ENCODE data around the gene NIPAL3. TPM values are rescaled to one million over a fixed set of nuclear protein-coding genes. Genes with fewer than 3 reads are reported as not detected.

NIPAL3 gene
- total RNA-seq, 4 donors from 2014 or later, result 25.0 to 36.5 (median 31.3) TPM

DNA sequence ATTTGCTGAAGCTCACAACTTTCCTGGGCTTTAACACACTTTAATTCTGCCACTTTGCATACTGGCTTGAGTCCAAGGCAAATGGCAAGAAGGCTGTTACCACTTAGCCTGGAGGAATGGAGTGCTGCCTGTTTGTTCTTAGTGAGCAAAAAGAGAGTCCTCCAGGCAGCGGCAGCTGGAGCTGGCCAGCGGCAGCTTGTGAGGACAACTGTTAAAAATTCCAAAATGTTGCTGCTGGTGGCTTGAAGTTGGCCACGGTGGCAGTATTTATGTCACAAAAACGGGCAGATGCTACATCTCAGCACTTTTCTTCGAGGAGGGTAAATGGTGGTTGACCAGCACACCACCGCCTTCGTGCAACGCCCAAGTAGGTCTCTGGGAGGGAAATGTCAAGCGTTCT, 29.4 kb upstream of the NIPAL3 start:
- DNase-seq, result no peak
- Histone ChIP-seq H3K9me3 (no peaks in the 10 kb centered on the region), H3K27me3 (no peaks in the 10 kb centered on the region), H3K27ac (peak overlapping the region; percentile 82 to 90 (median 84)), H3K4me3 (no peak overlapping the region), H3K4me1 (peaks cover 17 to 99% (median 41%) of the 10 kb centered on the region in 3 donors), H3K36me3 (peaks cover 0 to 7% (median 0%) of the 10 kb centered on the region in 3 donors)
- 46 to 52% methylated on average over 3 to 9 of the region's 9 CpGs for WGBS, 2 donors
- TF ChIP-seq POLR2A (IDR thresholded peaks at IDR 0.05) (no peak), CTCF (IDR thresholded peaks at IDR 0.05) (no peak)
- intact Hi-C loops (cut with DNase I), result no loop called here

- intact Hi-C loops (cut with DNase I), result no loop called here
- Histone ChIP-seq H3K4me3 (no peak overlapping the region), H3K9me3 (no peaks in the 10 kb centered on the region), H3K36me3 (peaks cover 0 to 7% (median 0%) of the 10 kb centered on the region in 3 donors), H3K4me1 (peaks cover 13 to 99% (median 42%) of the 10 kb centered on the region in 3 donors), H3K27me3 (no peaks in the 10 kb centered on the region), H3K27ac (peak overlapping the region in 2 of 4 donors; percentile 86 to 90)
- no peak for DNase-seq
- 87 to 93% methylated on average over 6 to 11 of the region's 11 CpGs for WGBS, 2 donors
- TF ChIP-seq CTCF (IDR thresholded peaks at IDR 0.05) (no peak), POLR2A (IDR thresholded peaks at IDR 0.05) (no peak)
Observed at GRCh38 chr1:24386931-24387330, 28.7 kb upstream of the NIPAL3 start.

DNA sequence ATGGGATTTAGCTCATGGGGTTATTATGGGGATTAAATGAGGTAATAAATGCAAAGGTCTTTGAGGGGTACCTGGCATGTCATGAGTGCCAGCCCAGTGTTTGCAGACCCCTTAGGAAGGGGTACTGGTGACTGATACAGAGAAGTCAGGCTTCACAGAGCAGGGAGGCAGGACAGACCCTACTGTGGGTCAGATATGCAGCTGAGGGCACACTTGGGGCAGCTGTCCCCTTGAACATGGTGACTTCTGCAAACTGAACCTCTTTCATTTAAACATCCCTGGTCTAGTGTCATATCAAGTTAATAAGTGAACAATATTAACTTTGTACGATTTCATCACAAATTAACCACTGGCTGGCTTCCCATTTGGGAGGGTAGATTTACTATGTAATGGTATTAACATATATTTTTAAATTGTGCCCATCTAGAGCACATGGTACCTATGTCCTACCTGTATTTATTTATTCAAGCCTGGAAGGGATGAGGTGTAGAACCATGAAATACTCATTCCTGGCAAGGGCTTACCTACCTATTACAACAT, 27.9 kb upstream of the NIPAL3 start:
- intact Hi-C loops (cut with DNase I), result no loop called here
- no peak for TF ChIP-seq POLR2A (IDR thresholded peaks at IDR 0.05)
- TF ChIP-seq CTCF (IDR thresholded peaks at IDR 0.05), result no peak
- Histone ChIP-seq H3K4me1 (peaks cover 13 to 100% (median 50%) of the 10 kb centered on the region in 3 donors), H3K36me3 (peaks cover 0 to 7% (median 0%) of the 10 kb centered on the region in 3 donors), H3K9me3 (no peaks in the 10 kb centered on the region), H3K27ac (peak overlapping the region in 1 of 4 donors; percentile 91), H3K4me3 (no peak overlapping the region), H3K27me3 (no peaks in the 10 kb centered on the region)
- DNase-seq, result no peak
- WGBS, 2 donors, result 64 to 79% methylated on average over 1 of the region's 1 CpG

DNA sequence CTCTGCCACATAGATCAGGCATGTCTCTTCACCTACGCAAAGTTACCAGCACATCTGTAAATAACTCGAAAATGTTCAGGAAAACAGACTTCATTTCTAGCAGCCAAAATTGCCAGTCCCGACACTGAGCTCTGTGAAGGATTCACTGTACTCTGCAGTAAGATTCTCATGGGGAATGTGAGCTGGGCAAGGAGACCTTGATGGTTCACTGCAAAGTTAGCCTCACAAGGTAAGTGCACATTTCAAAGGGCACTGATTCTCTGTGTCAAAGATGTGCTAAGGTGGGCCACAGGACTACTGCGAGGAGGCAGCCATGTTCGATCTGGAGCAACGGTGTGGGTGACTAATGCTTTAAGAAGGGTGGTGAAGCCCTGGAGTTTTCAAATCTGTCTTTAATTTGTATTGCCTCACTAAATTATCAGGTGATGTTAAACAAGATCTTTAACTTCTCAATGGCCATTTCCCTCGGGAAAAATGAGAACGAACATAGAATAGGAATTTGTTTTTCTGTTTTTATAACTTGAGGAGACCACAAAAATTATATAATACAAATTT, 27.2 kb upstream of the NIPAL3 start:
- TF ChIP-seq CTCF (IDR thresholded peaks at IDR 0.05) (no peak), POLR2A (IDR thresholded peaks at IDR 0.05) (no peak)
- intact Hi-C loops (cut with DNase I), result no loop called here
- H3K27me3 ChIP-seq, result no peaks in the 10 kb centered on the region
- DNase-seq, result no peak
- peaks cover 0 to 7% (median 0%) of the 10 kb centered on the region in 3 donors for H3K36me3 ChIP-seq
- peak overlapping the region in 3 of 4 donors; percentile 59 to 91 (median 90) for H3K27ac ChIP-seq
- peaks cover 13 to 100% (median 47%) of the 10 kb centered on the region in 3 donors for H3K4me1 ChIP-seq
- no peaks in the 10 kb centered on the region for H3K9me3 ChIP-seq
- H3K4me3 ChIP-seq, result no peak overlapping the region
- 87% methylated on average over 8 of the region's 8 CpGs for WGBS, 2 donors

DNA sequence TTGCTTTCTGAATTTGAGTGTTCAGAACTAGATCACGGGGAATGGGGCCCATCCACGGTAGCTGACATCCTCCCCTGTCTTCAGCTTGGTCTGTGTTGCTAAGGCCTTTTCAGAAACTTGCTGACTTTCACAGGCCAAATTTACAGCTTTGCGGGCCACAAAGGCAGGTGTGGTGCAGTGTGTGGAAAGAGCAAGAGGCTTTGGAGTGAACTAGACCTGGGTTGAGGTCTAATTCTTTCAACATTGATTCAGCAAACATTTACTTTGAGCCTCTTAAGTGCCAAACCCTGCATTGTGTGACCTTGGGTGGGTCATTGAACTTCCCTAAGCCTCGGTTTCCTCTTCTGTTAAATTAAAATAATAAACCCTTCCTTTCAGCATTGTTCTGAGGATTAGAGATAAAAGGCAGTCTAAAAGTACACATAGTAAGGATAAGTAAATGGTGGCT, 26.3 kb upstream of the NIPAL3 start:
- intact Hi-C loops (cut with DNase I), result no loop called here
- WGBS, 2 donors, result 45 to 69% methylated on average over 4 of the region's 4 CpGs
- H3K9me3 ChIP-seq, result no peaks in the 10 kb centered on the region
- no peaks in the 10 kb centered on the region for H3K27me3 ChIP-seq
- H3K4me1 ChIP-seq, result peaks cover 13 to 98% (median 43%) of the 10 kb centered on the region in 3 donors
- no peak for TF ChIP-seq CTCF (IDR thresholded peaks at IDR 0.05)
- TF ChIP-seq POLR2A (IDR thresholded peaks at IDR 0.05), result no peak
- peaks cover 0 to 7% (median 0%) of the 10 kb centered on the region in 3 donors for H3K36me3 ChIP-seq
- H3K4me3 ChIP-seq, result no peak overlapping the region
- H3K27ac ChIP-seq, result peak overlapping the region; percentile 46 to 91 (median 74)
- DNase-seq, result no peak
